T-helper 2 cell treated with Interferon-gamma antibody and Interleukin-4, amounts not matched to agents 100 ng/mL and 5 ng/mL, for 36 hours (primary cell): ENCODE data around the gene LRBA. TPM values are rescaled to one million over a fixed set of nuclear protein-coding genes. Genes with fewer than 3 reads are reported as not detected.
"Not testable (repeated sequence)": the region's sequence is repeated elsewhere in the genome, so short reads cannot be mapped to it uniquely, and the experiment has no call there.

Source experiments
- intact Hi-C: fragments of 100-400 bp; cut with micrococcal nuclease; formaldehyde crosslinking; loops from one replicate; pipeline ENCODE4 v1.15.1; 2023
- total RNA-seq: library from RNA; stranded (reverse); gene quantifications from 2 replicates; pipeline ENCODE4 v1.2.3, GENCODE V29; 2022

LRBA gene
- total RNA-seq, 1 donor from 2014 or later: 42.4 TPM

DNA sequence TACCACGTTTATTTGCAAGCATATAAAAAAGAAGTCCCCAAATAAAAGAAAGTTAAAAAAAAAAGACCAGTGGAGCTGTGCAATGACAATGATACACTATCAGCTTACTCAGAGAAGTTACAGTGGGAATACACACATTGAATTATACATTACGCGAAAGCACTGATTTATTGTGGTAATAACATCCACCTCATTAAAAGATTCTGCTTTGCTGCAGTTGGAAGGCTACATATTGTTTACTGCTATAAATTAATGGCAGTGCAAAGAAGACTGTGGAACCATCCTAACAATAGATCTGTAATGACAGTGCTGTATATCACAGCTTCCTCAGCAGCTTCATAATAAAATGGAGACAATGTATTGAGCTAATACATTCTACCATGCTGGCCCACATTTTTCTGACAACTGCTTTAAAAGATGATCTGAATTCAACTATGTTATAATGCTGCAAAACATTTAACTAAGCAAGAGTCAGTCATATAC is 575.6 kb downstream of the LRBA start:
- intact Hi-C loops: no loop called here

DNA sequence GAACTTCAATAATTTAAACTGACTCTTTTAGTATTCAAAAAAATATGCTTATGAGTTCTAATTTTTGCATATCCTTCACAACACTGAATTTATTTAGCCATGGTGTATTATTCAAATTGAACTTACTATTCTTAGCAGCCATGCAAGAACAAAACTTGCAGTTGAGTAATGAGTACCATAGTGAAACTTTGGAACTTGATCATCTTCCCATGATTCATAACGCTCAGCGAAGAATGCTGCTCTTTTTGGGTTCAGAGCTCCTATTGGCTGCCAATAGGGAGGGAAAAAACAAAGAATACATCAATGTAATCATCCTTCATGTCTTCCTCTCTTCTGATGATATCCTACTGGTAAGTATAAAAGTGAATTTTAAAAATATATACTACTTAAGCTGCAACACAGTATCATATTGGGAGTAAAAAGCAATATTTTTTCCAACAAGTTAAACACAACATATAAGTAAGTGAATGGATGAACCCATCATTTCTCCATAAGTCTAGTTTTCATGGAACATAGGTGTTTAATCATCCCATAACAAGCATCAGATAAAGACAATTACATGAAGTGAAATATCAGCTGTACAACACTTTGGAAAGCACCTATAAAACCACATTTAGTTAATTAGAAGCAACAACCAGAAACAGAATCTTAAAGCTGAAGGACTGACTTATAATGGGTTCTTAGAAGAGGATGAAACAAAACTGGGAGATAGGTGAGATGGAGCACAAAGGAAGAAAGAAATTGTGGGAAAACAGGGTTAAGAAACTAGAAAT is 578.3 kb downstream of the LRBA start:
- intact Hi-C loops: no loop called here

- intact Hi-C loops: no loop called here
These were observed 583.9 kb downstream of the LRBA start for GRCh38 chr4:150431221-150431620.

DNA sequence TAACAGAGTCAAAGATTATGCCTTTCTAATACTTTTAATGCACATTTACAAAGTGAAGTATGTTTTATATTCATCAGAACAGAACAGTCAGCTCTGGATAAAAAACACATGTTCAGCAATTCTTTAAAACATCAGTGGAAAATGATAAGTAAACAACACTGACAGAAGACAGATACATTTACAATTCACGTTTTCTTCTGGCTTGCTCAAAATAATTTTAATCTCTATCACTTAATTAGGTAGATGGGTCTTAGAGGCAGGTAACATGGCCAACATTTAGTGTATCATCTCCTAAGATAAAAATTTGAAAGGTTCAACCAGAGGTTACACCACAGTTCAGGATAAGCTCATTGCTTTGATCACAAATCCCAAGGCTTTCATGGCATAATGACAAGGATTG is 589.9 kb downstream of the LRBA start:
- intact Hi-C loops: no loop called here

DNA sequence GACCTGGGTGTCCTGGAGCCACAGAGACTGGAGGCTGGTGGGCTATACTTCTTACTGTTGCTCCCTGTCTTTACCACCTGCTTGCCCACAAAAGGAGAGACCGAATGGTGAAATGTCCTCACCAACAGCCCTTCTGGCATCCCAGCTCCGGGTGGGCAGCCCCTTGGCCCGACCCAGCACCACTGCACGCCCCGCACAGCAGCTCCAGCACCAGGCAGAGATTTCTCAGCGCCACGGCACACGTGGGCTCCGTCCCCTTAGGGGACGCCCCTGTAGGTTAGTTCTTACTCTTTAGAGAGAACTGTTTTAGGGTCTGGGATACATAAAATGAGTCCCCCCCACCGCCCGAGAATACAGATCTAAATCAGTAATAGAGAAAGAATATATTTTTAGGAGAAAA is 591.6 kb downstream of the LRBA start:
- intact Hi-C loops: no loop called here

DNA sequence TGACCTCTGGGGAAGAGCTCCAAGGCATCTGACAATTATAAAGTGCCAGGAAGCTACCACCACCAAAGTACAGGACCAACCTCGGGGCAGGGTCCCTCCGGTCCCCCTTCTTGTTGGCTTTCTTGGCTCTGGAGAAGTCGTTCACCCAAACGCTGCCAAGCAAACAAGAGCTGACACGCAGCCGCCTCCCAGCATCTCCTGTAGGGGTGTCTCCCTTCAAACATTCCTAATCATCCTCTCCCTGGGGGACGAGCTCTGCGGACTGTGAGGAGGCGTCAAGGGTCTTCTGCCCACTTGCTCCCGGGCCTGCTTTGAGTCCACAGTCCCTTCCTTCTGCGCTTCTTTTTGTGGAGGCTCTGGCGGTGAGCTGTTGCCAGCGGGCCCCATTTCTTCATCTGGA is 592.0 kb downstream of the LRBA start:
- intact Hi-C loops: no loop called here

GRCh38 chr4:150421612-150422011 is 593.5 kb downstream of the LRBA start:
- intact Hi-C loops: no loop called here

- intact Hi-C loops: no loop called here
These were observed 595.1 kb downstream of the LRBA start for GRCh38 chr4:150419939-150420338.

DNA sequence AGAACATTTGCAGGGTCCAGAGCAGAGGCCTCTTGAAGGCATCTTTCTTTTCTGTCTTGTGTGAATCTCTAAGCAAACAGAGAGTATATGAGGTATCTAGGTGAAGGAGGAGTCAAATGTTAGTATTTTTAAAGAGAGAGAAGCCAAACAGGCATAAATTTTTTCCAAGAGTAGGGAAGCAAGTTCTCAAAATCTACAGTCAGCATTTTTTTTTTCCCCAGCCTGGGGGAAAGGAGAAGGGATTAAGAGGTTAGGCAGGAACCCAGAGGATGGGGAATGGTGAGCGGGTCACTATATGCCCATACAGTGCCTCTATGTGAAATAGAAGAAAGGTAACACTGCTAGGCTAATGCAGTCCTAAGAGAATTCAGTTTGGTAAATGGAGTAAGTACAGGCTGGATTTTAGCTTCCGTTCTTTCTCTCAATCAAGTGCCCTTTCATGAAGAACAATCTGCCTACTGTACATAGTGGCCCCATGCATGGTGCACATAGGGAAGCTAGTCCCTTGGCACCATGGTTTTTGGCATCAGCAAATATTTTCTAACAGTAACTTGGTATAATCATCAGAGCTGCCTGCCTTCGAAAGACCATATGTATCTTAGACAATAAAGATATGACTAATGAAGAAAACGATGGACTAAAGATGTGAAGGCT is 596.2 kb downstream of the LRBA start:
- intact Hi-C loops: no loop called here

- intact Hi-C loops: no loop called here
These were observed 599.9 kb downstream of the LRBA start for GRCh38 chr4:150415213-150415612.

GRCh38 chr4:150411520-150411919 is 603.6 kb downstream of the LRBA start:
- intact Hi-C loops: no loop called here

DNA sequence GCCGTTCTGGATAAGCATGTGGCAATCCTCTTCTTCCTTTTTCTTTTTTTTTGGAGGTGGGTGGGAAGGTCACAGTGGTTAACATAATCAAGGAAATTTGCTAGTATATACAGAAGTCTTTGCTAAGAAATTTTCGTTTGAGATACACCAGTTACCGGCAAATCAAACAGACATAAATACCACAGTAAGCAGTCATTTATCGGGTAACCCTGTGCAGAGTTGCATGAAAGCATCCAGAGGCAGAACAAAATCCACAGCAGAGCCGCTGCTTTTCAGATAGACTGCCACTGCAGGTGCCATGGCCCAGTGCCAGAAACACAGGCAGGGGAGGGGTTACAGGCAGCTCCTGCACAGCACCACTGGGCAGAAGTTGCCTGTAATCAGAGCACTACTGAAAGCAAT is 612.2 kb downstream of the LRBA start:
- intact Hi-C loops: no loop called here

GRCh38 chr4:150401083-150401687 is 613.9 kb downstream of the LRBA start:
- intact Hi-C loops: no loop called here

DNA sequence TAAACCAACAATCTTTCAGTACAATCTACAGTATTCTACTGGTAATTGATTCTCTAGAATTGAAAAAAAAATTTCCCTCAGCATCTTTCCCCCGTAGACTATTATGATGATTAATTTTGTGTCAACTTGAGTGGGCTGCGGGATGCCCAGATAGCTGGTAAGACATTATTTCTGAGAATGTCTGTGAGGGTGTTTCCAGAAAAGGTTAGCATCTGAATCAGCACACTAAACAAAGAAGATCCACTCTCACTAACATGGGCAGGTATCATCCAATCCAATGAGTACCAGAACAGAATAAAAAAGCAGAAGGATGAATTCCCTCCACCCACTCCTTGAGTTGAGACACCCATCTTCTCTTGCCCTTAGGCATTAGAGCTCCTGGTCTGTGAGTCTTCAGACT is 619.2 kb downstream of the LRBA start:
- intact Hi-C loops: no loop called here

GRCh38 chr4:150394046-150394445 is 621.0 kb downstream of the LRBA start:
- intact Hi-C loops: no loop called here

GRCh38 chr4:150391052-150391451 is 624.0 kb downstream of the LRBA start:
- intact Hi-C loops: no loop called here

- intact Hi-C loops: no loop called here
These were observed 624.6 kb downstream of the LRBA start for GRCh38 chr4:150390531-150390910.

GRCh38 chr4:150389896-150390530 is 625.1 kb downstream of the LRBA start:
- intact Hi-C loops: no loop called here

GRCh38 chr4:150387981-150388380 is 627.1 kb downstream of the LRBA start:
- intact Hi-C loops: no loop called here

GRCh38 chr4:150386415-150386814 is 628.7 kb downstream of the LRBA start:
- intact Hi-C loops: not testable (repeated sequence)

DNA sequence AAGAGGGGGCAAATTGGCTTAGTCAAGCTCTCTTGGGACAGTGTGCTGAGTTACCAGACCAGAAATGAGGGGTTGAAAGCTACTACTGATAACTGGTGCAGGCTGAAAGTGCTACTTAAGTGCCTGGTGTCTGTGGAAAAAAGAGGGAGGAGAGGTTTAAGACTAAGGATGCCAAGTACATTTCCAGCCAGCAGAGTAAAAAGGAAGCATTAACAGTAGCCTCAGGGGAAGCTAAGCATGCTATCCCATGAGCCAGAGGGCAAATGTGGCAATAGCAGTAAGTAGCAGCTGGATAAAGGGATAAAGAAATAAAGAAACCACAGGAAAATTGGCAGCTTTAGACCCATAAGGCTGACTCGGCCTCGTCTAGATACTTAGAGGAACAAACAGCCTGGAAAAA is 629.5 kb downstream of the LRBA start:
- intact Hi-C loops: no loop called here

- intact Hi-C loops: no loop called here
These were observed 630.8 kb downstream of the LRBA start for GRCh38 chr4:150384249-150384648.
